B cell (primary cell): ENCODE measurements around the gene ZMAT5. TPM values are rescaled to one million over a fixed set of nuclear protein-coding genes. Genes with fewer than 3 reads are reported as not detected.

Experiments used
- ATAC-seq: fragments of 200-7000 bp; cut with Tn5 transposase; one replicate; pipeline ENCODE4 v1.10.0; 2021; ENCODE audit warnings: low read depth, mild to moderate bottlenecking, moderate number of reproducible peaks, moderate library complexity
- CTCF ChIA-PET: fragments of 350-600 bp; sonication (Branson Sonifier 250); formaldehyde crosslinking; loops from one replicate; lab custom pipeline; 2021; ENCODE audit warnings: antibody characterized with exemption, inconsistent platforms; lab: Charles Lee
- POLR2A ChIA-PET: fragments of 350-600 bp; sonication (Branson Sonifier 250); formaldehyde crosslinking; loops from one replicate; lab custom pipeline; 2021; ENCODE audit warnings: antibody characterized with exemption; lab: Charles Lee
- DNase-seq: peaks from one replicate; pipeline ENCODE4 v3.0.0; 2013
- H2AFZ ChIP-seq: 2 replicates; pipeline ENCODE4 v1.6.1; 2012; ENCODE audit warnings: mild to moderate bottlenecking, low read depth, low read length; ENCODE audit not compliant: insufficient read depth, poor library complexity, severe bottlenecking
- H3K27ac ChIP-seq, 2 donors: 1 replicate in 1 of 2; 2 replicates in 1 of 2; pipeline ENCODE4 v1.5.1; 2012 to 2013; ENCODE audit warnings: low read length in 2 of 2, mild to moderate bottlenecking in 2 of 2, moderate library complexity in 1 of 2
- H3K27me3 ChIP-seq, 4 experiments: fragments of 200-600 bp in 1 of 4; sonication (generic) in 1 of 4; replicated peaks in 1 of 4; 1 replicate in 2 of 4; 2 replicates in 2 of 4; pipeline versions ENCODE4 v1.6.1 to v1.7.0; 2013 to 2016; ENCODE audit warnings: low read length in 3 of 4, mild to moderate bottlenecking in 2 of 4, mixed read lengths in 1 of 4, moderate library complexity in 1 of 4; ENCODE audit not compliant: insufficient read depth in 4 of 4, control insufficient read depth in 3 of 4; ENCODE audit errors: control extremely low read depth in 1 of 4
- H3K36me3 ChIP-seq, 2 experiments: replicated peaks in 1 of 2; 1 replicate in 1 of 2; 2 replicates in 1 of 2; pipeline versions ENCODE4 v1.6.1 to v1.7.1; 2013; ENCODE audit warnings: low read length in 1 of 2; ENCODE audit not compliant: insufficient read depth in 2 of 2, control insufficient read depth in 1 of 2; ENCODE audit errors: control extremely low read depth in 1 of 2, extremely low read depth in 1 of 2
- H3K4me1 ChIP-seq, 2 donors: fragments of 200-600 bp in 1 of 2; sonication (generic) in 1 of 2; 1 replicate in 1 of 2; 2 replicates in 1 of 2; pipeline versions ENCODE4 v1.5.1 to v1.6.1; 2013 to 2017; ENCODE audit warnings: low read length in 2 of 2; ENCODE audit not compliant: control insufficient read depth in 2 of 2, insufficient read depth in 2 of 2
- H3K4me2 ChIP-seq: replicated peaks from 2 replicates; pipeline ENCODE3; 2012; ENCODE audit warnings: mild to moderate bottlenecking, low read depth, low read length; ENCODE audit not compliant: poor library complexity, severe bottlenecking
- H3K4me3 ChIP-seq, 5 experiments: fragments of 200-600 bp in 1 of 5; sonication (generic) in 1 of 5; 1 replicate in 3 of 5; 2 replicates in 2 of 5; pipeline versions ENCODE4 v1.5.1 to v1.7.0; 2011 to 2016; ENCODE audit warnings: low read length in 4 of 5, mild to moderate bottlenecking in 4 of 5, low read depth in 2 of 5, control low read depth in 1 of 5, moderate library complexity in 1 of 5; ENCODE audit not compliant: insufficient read depth in 1 of 5; ENCODE audit errors: control extremely low read depth in 1 of 5, extremely low read depth in 1 of 5
- H3K79me2 ChIP-seq: fragments of 200-600 bp; sonication (generic); one replicate; pipeline ENCODE4 v1.6.0; 2016; ENCODE audit warnings: low read length; ENCODE audit not compliant: control insufficient read depth, insufficient read depth
- H3K9ac ChIP-seq: fragments of 200-600 bp; sonication (generic); 2 replicates; pipeline ENCODE4 v1.6.1; 2017; ENCODE audit warnings: mild to moderate bottlenecking, low read length, moderate library complexity
- H3K9me3 ChIP-seq, 3 donors: one replicate each; pipeline versions ENCODE4 v1.6.1 to v1.7.1; 2013; ENCODE audit warnings: low read length in 2 of 3; ENCODE audit not compliant: control insufficient read depth in 2 of 3, insufficient read depth in 1 of 3; ENCODE audit errors: control extremely low read depth in 1 of 3
- H4K20me1 ChIP-seq: 2 replicates; pipeline ENCODE4 v1.6.0; 2012; ENCODE audit warnings: mild to moderate bottlenecking, low read length; ENCODE audit not compliant: insufficient read depth, control insufficient read depth, poor library complexity, severe bottlenecking
- H3K27ac Mint-ChIP-seq: one replicate; pipeline ENCODE4 v1.8.0; 2021; ENCODE audit warnings: mixed read lengths
- H3K27me3 Mint-ChIP-seq: one replicate; pipeline ENCODE4 v1.8.0; 2021; ENCODE audit warnings: mixed read lengths
- H3K4me1 Mint-ChIP-seq: one replicate; pipeline ENCODE4 v1.8.0; 2021; ENCODE audit warnings: mixed read lengths
- H3K4me3 Mint-ChIP-seq: one replicate; pipeline ENCODE4 v1.8.0; 2021; ENCODE audit warnings: mixed read lengths
- H3K9me3 Mint-ChIP-seq: one replicate; pipeline ENCODE4 v1.8.0; 2022; ENCODE audit warnings: mixed read lengths; ENCODE audit not compliant: insufficient read depth
- EZH2 ChIP-seq: IDR thresholded peaks from 2 replicates; pipeline ENCODE4 v1.6.1; 2012; ENCODE audit warnings: borderline replicate concordance, low read depth, mild to moderate bottlenecking, moderate library complexity, low read length; ENCODE audit not compliant: insufficient read depth, poor library complexity, severe bottlenecking
- WGBS: methylation state at CpG from one replicate; pipeline ENCODE4 v1.1.5; 2013; ENCODE audit warnings: missing lambda C conversion rate; ENCODE audit not compliant: insufficient coverage; 5-methylcytosine and 5-hydroxymethylcytosine counted together
- intact Hi-C: fragments of 100-400 bp; cut with micrococcal nuclease; formaldehyde crosslinking; loops from one replicate; pipeline ENCODE4 v1.10.0; 2022
- polyA plus RNA-seq: library from polyadenylated mRNA; depleted of rRNA; stranded (reverse); fragments of >200 nt; gene quantifications from 2 replicates; pipeline ENCODE4 v1.2.3, GENCODE V29; 2012
- total RNA-seq, 2 donors: library from RNA; stranded (reverse); fragments of 120-200 nt in 1 of 2; gene quantifications; 1 replicate in 1 of 2; 2 replicates in 1 of 2; pipeline versions ENCODE4 v1.2.3 to v1.2.4, GENCODE V29; 2013 to 2022
- TF ChIP-seq, protein P1 (sequence below): fragments of 200-600 bp; IDR thresholded peaks from one replicate; pipeline ENCODE4 v1.8.0; 2022; ENCODE audit warnings: antibody characterized with exemption, mild to moderate bottlenecking

The ZMAT5 gene
- total and polyA plus RNA-seq, 2 donors (not counting 1 experiment from before 2014, with no cell fraction given), result 17.8 to 26.3 TPM

DNA sequence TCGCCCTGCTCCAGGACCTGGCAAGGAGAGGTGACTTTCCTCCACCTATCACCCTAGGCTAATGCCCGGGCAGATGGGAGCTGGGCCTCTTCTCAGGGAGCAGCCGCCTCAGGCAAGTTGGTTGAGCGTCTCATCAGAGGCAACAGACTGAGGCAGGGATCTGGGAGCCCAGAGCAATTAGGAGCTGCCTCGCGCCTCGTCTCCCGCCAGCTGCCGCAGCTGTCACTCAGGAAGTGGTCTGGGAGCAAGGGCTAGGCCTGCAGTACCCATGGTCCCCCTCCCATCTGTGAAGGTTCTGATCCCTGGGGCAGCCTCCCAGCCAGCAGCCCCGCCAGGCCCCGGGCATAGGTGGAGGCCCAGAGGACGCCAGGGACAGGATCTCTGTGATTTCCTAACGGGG, 51.6 kb downstream of the ZMAT5 start:
- CTCF ChIA-PET, result no interaction called here
- TF ChIP-seq EZH2, result no peak
- TF ChIP-seq, protein P1, sequence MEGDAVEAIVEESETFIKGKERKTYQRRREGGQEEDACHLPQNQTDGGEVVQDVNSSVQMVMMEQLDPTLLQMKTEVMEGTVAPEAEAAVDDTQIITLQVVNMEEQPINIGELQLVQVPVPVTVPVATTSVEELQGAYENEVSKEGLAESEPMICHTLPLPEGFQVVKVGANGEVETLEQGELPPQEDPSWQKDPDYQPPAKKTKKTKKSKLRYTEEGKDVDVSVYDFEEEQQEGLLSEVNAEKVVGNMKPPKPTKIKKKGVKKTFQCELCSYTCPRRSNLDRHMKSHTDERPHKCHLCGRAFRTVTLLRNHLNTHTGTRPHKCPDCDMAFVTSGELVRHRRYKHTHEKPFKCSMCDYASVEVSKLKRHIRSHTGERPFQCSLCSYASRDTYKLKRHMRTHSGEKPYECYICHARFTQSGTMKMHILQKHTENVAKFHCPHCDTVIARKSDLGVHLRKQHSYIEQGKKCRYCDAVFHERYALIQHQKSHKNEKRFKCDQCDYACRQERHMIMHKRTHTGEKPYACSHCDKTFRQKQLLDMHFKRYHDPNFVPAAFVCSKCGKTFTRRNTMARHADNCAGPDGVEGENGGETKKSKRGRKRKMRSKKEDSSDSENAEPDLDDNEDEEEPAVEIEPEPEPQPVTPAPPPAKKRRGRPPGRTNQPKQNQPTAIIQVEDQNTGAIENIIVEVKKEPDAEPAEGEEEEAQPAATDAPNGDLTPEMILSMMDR, result no peak
- Histone ChIP-seq H4K20me1 (no peaks in the 10 kb centered on the region), H2AFZ (no peak overlapping the region), H3K4me3 (no peak overlapping the region), H3K36me3 (no peaks in the 10 kb centered on the region), H3K79me2 (no peaks in the 10 kb centered on the region), H3K27me3 (peaks cover 0 to 34% (median 10%) of the 10 kb centered on the region in 4 experiments), H3K4me1 (peaks cover 7 to 8% of the 10 kb centered on the region in 2 donors), H3K4me2 (no peak overlapping the region), H3K27ac (no peak overlapping the region), H3K9ac (no peak overlapping the region), H3K9me3 (no peaks in the 10 kb centered on the region)
- intact Hi-C loops, result no loop called here
- POLR2A ChIA-PET, result no interaction called here
- no peak for DNase-seq
- 75% methylated on average over 12 of the region's 13 CpGs for WGBS
- Mint-ChIP-seq H3K4me3 (no peak overlapping the region), H3K9me3 (no peaks in the 10 kb centered on the region), H3K27ac (no peak overlapping the region), H3K27me3 (peaks cover 42% of the 10 kb centered on the region), H3K4me1 (peaks cover 7% of the 10 kb centered on the region)
- ATAC-seq, result no peak

DNA sequence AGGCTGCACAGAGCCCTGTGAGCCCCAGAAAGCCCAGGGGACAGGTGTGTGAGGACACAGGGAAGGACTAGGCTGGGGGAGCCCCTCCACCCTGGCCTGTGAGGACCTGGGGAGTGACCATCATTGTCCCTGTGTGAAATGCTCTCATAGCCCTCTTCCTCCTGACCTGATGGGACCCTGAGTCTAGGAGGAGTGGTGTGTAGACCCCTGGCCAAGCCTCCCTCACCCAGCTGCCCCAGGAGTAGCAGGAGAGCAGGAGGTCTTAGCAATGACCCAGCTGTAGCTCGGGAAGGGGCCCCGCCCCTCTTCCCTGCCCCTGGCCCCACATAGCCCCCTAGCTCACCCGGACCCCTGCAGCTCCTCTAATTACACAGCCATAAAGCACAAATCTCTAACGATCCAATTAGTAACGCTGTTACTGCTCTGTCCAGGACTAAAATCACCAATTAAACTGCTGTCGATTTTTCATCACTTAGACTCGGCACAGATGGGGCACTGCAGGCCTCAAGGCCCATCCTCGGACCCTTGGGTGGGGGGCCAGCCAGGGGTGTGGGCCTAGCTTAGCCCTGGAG, 53.6 kb downstream of the ZMAT5 start:
- ATAC-seq (no peak), DNase-seq (no peak)
- Histone ChIP-seq H3K9me3 (no peaks in the 10 kb centered on the region), H3K4me1 (no peaks in the 10 kb centered on the region), H3K36me3 (no peaks in the 10 kb centered on the region), H3K9ac (no peak overlapping the region), H3K4me3 (no peak overlapping the region), H3K79me2 (no peaks in the 10 kb centered on the region), H2AFZ (no peak overlapping the region), H3K27ac (no peak overlapping the region), H3K27me3 (peaks cover 0 to 21% (median 2%) of the 10 kb centered on the region in 4 experiments), H3K4me2 (no peak overlapping the region), H4K20me1 (no peaks in the 10 kb centered on the region)
- intact Hi-C loops, result no loop called here
- POLR2A ChIA-PET, result no interaction called here
- Mint-ChIP-seq H3K4me3 (no peak overlapping the region), H3K27ac (no peak overlapping the region), H3K4me1 (peaks cover 1% of the 10 kb centered on the region), H3K9me3 (no peaks in the 10 kb centered on the region), H3K27me3 (peaks cover 31% of the 10 kb centered on the region)
- WGBS, result 69% methylated on average over 8 of the region's 8 CpGs
- CTCF ChIA-PET, result no interaction called here
- TF ChIP-seq EZH2, result no peak
- TF ChIP-seq, protein P1, result no peak
